ENCODE data around the gene EHD4.

Gene EHD4

DNA sequence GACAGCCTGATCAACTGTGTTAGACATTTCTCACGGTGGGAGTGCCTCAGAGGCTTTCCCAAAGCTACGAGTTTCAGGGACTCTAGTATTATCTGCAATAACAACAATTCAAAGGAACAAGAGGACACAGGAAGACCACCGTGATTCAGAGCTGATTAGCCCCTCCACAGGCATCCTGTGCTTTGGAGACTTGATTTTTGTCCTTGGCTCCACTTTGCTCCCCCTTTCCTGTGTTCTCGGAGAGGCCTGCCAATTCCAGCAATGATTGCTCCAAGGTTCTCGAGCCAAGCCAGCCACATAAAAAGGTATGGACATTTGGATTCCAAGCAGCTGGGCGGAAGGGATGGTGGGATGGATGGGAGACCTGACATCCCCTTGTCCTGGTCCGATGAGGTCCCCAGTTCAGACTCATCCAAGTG lies 14.3 kb downstream of the EHD4 start:
- Histone ChIP-seq H4K20me1 (ENCODE audit: insufficient read depth, low read length) (no peaks in the 10 kb centered on the region), H3K9me2 (replicated peaks; ENCODE audit: insufficient read depth, low read length) (no peaks in the 10 kb centered on the region), H3K27me3 (replicated peaks; ENCODE audit: insufficient read depth, low read length) (no peaks in the 10 kb centered on the region), H3K27ac (ENCODE audit: low read length) (no peak overlapping the region), H3K36me3 (replicated peaks; ENCODE audit: insufficient read depth, low read length) (no peaks in the 10 kb centered on the region), H3K4me1 (ENCODE audit: low read length) (no peaks in the 10 kb centered on the region), H3F3A (ENCODE audit: insufficient read depth, low read length) (no peaks in the 10 kb centered on the region), H2AFZ (ENCODE audit: low read length) (no peak overlapping the region), H3K4me2 (ENCODE audit: low read depth, low read length) (no peak overlapping the region), H3K79me2 (ENCODE audit: low read length) (peaks cover 63% of the 10 kb centered on the region), H3K4me3 (ENCODE audit: low read length) (no peak overlapping the region), H3K9ac (ENCODE audit: low read length) (no peak overlapping the region), H3K9me3 (replicated peaks; ENCODE audit: insufficient read depth, low read length) (no peaks in the 10 kb centered on the region)
- no peak for TF ChIP-seq EZH2phosphoT487 (IDR thresholded peaks at IDR 0.05; ENCODE audit: low read length)
- no peak for TF ChIP-seq EZH2 (optimal IDR thresholded peaks at IDR 0.05; ENCODE audit: low read depth, low read length)
- TF ChIP-seq, protein P1, sequence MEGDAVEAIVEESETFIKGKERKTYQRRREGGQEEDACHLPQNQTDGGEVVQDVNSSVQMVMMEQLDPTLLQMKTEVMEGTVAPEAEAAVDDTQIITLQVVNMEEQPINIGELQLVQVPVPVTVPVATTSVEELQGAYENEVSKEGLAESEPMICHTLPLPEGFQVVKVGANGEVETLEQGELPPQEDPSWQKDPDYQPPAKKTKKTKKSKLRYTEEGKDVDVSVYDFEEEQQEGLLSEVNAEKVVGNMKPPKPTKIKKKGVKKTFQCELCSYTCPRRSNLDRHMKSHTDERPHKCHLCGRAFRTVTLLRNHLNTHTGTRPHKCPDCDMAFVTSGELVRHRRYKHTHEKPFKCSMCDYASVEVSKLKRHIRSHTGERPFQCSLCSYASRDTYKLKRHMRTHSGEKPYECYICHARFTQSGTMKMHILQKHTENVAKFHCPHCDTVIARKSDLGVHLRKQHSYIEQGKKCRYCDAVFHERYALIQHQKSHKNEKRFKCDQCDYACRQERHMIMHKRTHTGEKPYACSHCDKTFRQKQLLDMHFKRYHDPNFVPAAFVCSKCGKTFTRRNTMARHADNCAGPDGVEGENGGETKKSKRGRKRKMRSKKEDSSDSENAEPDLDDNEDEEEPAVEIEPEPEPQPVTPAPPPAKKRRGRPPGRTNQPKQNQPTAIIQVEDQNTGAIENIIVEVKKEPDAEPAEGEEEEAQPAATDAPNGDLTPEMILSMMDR (IDR thresholded peaks at IDR 0.05; ENCODE audit: low read length): no peak
- DNase-seq: no peak

- H3K4me2 ChIP-seq (ENCODE audit: low read depth, low read length): no peak overlapping the region
- no peak overlapping the region for H2AFZ ChIP-seq (ENCODE audit: low read length)
- no peaks in the 10 kb centered on the region for H3K27me3 ChIP-seq (replicated peaks; ENCODE audit: insufficient read depth, low read length)
- H3K9me3 ChIP-seq (replicated peaks; ENCODE audit: insufficient read depth, low read length): no peaks in the 10 kb centered on the region
- TF ChIP-seq, protein P1 (IDR thresholded peaks at IDR 0.05; ENCODE audit: low read length): no peak
- TF ChIP-seq EZH2phosphoT487 (IDR thresholded peaks at IDR 0.05; ENCODE audit: low read length): no peak
- no peak for TF ChIP-seq EZH2 (optimal IDR thresholded peaks at IDR 0.05; ENCODE audit: low read depth, low read length)
- no peak overlapping the region for H3K4me3 ChIP-seq (ENCODE audit: low read length)
- H3K79me2 ChIP-seq (ENCODE audit: low read length): peaks cover 63% of the 10 kb centered on the region
- no peak overlapping the region for H3K9ac ChIP-seq (ENCODE audit: low read length)
- no peaks in the 10 kb centered on the region for H3F3A ChIP-seq (ENCODE audit: insufficient read depth, low read length)
- DNase-seq: no peak
- no peak overlapping the region for H3K27ac ChIP-seq (ENCODE audit: low read length)
- no peaks in the 10 kb centered on the region for H3K36me3 ChIP-seq (replicated peaks; ENCODE audit: insufficient read depth, low read length)
- no peaks in the 10 kb centered on the region for H3K4me1 ChIP-seq (ENCODE audit: low read length)
- H3K9me2 ChIP-seq (replicated peaks; ENCODE audit: insufficient read depth, low read length): no peaks in the 10 kb centered on the region
- no peaks in the 10 kb centered on the region for H4K20me1 ChIP-seq (ENCODE audit: insufficient read depth, low read length)
Measured at GRCh38 chr15:41957021-41957897, 15.1 kb downstream of the EHD4 start.

GRCh38 chr15:41955807-41956525 lies 16.4 kb downstream of the EHD4 start:
- no peaks in the 10 kb centered on the region for H3K4me1 ChIP-seq (ENCODE audit: low read length)

More at GRCh38 chr15:41955807-41956525, 16.4 kb downstream of the EHD4 start:
- DNase-seq: no peak
- Histone ChIP-seq H3F3A (ENCODE audit: insufficient read depth, low read length) (no peaks in the 10 kb centered on the region), H3K4me2 (ENCODE audit: low read depth, low read length) (no peak overlapping the region), H3K9me2 (replicated peaks; ENCODE audit: insufficient read depth, low read length) (no peaks in the 10 kb centered on the region), H4K20me1 (ENCODE audit: insufficient read depth, low read length) (no peaks in the 10 kb centered on the region), H3K79me2 (ENCODE audit: low read length) (peaks cover 50% of the 10 kb centered on the region), H3K27ac (ENCODE audit: low read length) (no peak overlapping the region), H2AFZ (ENCODE audit: low read length) (no peak overlapping the region), H3K36me3 (replicated peaks; ENCODE audit: insufficient read depth, low read length) (no peaks in the 10 kb centered on the region), H3K4me3 (ENCODE audit: low read length) (no peak overlapping the region), H3K9ac (ENCODE audit: low read length) (no peak overlapping the region), H3K27me3 (replicated peaks; ENCODE audit: insufficient read depth, low read length) (no peaks in the 10 kb centered on the region), H3K9me3 (replicated peaks; ENCODE audit: insufficient read depth, low read length) (no peaks in the 10 kb centered on the region)
- TF ChIP-seq, protein P1 (IDR thresholded peaks at IDR 0.05; ENCODE audit: low read length): no peak
- TF ChIP-seq EZH2phosphoT487 (IDR thresholded peaks at IDR 0.05; ENCODE audit: low read length) (no peak), EZH2 (optimal IDR thresholded peaks at IDR 0.05; ENCODE audit: low read depth, low read length) (no peak)

Measured in MM.1S (cell line).